Stimulated activated CD8-positive, alpha-beta memory T cell treated with anti-CD3 and anti-CD28 coated beads, Interleukin-12 subunit alpha, Interleukin-12 subunit beta, amount 100 ng/mL, for 24 hours (primary cell): ENCODE results near the gene CTAGE15.
"Not testable (repeated sequence)": the region's sequence is repeated elsewhere in the genome, so short reads cannot be mapped to it uniquely, and the experiment has no call there.

Experiments used
- DNase-seq: peaks from one replicate; pipeline ENCODE4 v3.0.0-alpha.2; 2020; ENCODE audit errors: extremely low read depth

The CTAGE15 gene

DNA sequence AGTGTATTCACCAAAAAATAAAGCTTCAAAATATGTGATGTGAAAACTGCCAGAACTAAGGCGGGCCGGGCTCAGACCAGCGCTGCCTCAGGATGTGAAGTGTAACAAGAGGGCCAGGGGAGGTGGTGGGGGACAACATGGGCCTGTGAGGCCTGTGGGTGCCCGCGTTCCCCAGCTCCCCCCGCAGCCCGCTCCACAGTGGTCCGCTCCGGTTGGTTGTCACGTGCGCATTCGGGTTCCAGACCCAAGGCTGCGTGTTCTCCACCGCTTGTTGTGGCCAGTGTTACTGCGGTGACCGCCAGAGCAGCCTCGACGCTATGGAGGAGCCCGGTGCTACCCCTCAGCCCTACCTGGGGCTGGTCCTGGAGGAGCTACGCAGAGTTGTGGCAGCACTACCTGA, at the start of gene CTAGE15:
Gene CTAGE15 (plus strand): TSS at position 301 of the 400 bp plus-strand sequence. CDS start 17 bp downstream, at position 318.
- not testable (repeated sequence) for DNase-seq

DNA sequence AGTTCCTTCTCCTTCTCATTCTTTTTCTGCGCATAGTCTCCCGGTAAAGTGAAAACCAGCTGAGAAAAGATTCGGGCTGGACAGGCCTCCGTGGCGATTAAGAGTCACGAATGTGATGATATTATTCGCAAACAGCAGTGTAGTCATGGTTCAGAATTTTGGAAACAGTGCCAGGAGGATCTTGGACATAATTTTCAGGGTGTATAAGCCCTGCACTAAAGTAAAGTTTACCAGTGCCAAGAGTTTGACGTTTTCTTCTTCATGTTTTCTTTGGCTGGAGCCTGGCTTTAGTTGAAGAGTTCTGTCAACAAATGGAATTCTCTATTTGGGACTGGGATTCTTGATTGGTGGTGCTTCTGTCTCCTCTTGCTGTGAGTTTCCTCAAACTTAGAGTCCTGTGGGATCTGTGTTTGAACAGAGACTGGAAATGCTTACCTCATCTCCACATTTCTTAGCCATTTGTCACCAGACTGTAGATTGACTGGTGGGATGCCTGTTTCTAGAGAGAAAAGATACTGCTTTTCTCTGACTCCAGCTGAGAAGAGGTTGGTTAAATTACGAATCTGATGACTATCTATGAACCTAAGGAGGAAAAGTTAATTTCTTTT, 49.2 kb upstream of the CTAGE15 start:
- not testable (repeated sequence) for DNase-seq

DNA sequence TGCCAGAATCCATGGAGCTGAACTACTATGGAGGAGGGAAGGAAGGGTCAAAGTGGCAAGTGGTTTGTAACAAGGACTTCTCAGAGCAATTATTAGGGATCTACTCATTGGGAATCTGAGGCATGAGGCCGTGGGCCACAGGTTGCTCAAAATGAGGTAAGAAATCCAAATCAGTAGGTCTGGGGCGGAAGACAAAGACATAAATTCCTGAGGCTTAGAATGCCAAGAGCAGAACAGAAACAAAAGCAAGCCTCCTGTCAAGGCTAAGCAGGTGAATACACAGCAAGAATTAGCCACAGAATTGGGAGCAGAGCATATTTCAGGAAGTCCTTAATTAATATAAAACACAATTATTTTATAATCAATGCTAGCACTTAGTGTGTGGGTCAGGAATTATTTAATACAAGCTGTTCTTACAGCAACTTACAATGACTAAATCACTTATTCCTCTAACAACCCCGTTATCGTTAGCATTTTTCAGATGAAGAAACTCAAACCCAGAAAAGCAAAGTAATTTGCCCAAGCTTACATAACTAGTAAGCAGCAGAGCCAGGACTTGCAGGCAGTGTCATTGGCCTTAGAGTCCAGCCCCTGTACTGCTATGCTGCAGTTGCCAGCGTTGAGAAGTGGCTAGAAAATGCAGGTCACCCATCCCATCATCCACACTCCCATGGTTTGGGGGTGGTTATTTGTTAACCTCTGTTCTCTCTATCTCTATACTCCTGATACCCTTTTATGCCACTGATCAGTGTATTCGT, 40.3 kb upstream of the CTAGE15 start:
- not testable (repeated sequence) for DNase-seq

- not testable (repeated sequence) for DNase-seq
These were observed 39.7 kb upstream of the CTAGE15 start for GRCh38 chr7:143531932-143532331.

GRCh38 chr7:143533213-143533839, 38.3 kb upstream of the CTAGE15 start:
- not testable (repeated sequence) for DNase-seq

GRCh38 chr7:143536443-143536842, 35.2 kb upstream of the CTAGE15 start:
- DNase-seq = not testable (repeated sequence)

DNA sequence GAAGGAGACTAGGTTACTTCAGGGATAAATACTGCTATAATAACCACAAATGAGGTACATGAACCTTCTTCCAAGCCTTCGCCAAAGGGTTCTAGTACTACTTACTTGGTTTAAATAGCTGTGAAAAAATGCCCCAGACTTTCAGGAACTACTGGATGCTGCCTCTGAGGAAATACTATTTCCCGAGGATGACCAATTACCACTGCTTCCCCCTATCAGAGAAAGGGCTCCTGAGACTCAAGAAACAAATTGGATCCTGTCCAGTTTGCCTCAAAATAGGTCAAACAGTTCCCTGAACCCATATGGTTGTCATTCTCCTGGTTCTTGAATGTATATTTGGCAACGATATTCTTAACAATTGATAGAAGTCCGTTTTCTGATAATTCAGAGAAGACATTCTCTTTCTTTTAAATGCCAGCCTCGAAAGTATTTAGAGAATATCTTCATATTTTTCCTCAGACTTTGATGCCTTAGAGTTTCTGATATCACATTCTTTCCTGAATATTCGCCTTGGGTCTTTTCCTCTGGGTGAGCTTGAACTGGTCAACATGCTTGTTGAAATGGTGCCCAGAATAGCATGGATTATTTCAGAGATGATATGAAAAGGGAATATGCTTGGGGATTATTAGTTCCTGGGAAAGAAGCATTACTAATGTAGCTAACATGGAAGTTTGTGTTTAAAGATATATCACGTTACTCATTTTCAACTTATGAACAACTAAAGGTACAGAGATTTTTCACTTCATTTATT, 28.1 kb upstream of the CTAGE15 start:
- DNase-seq = not testable (repeated sequence)

GRCh38 chr7:143555968-143556367, 15.6 kb upstream of the CTAGE15 start:
- not testable (repeated sequence) for DNase-seq

DNA sequence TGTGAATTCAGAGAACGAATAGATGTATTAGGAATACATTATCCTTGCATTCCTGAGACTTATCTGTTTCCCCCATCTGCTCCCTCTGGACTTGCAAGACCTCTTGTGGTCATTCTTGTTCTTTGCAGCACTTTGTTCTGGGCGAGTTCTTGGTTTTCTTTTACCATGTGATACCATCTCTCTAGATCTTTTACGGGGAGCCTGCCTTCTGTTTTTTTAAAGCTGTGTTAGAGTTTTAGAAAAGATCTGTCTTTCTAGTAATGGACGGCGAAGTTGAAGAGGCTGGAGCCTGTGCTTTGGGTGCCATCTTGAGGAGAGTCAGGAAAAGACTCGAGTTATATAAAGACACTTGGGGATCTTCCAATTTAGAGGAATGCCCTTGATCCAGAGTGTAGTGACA, 8.3 kb upstream of the CTAGE15 start:
- not testable (repeated sequence) for DNase-seq

GRCh38 chr7:143566001-143566400, 5.6 kb upstream of the CTAGE15 start:
- not testable (repeated sequence) for DNase-seq

- DNase-seq = not testable (repeated sequence)
These were observed 16.6 kb downstream of the CTAGE15 start for GRCh38 chr7:143588183-143588582.

- not testable (repeated sequence) for DNase-seq
These were observed 18.3 kb downstream of the CTAGE15 start for GRCh38 chr7:143589897-143590296.

GRCh38 chr7:143598086-143598485, 26.5 kb downstream of the CTAGE15 start:
- not testable (repeated sequence) for DNase-seq

DNA sequence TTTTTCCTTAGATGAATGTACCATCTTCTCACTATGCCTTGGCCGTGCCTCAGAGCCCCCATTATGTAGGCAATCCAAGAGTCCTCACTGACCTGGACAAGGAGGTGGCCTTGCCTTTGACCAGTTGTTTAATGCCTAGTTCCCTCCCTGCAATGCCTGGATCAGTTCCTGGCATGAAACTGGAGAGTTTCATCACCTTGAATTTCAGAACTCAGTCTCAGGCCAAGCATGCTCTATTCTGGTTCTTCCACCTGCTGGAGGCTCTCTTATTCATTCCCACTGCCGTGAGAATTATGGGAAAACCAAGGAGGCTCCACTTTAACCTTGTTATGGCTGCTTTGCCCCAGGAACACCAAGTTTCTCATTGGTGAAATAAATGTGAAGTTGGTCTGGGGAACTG, 31.9 kb downstream of the CTAGE15 start:
- DNase-seq = not testable (repeated sequence)

GRCh38 chr7:143606088-143606487, 34.5 kb downstream of the CTAGE15 start:
- DNase-seq = not testable (repeated sequence)

DNA sequence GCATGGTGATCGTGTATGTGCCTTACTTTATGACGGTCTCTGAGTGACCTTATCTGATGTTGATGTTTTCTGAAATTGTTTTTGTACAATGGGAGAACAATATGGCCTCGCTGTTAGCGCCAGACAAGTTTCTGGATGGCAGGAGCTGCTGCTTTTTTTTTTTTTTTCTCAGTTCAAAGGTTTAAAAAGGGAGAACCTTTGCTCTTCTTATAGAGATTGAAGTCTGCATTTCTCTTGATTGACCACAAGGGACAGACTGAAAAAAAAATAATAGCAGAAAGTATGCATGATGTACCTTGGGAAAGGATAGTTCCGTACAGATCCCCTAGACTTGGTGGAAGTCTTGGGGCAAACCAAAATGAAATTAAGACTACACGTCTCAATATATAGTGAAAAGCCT, 43.9 kb downstream of the CTAGE15 start:
- not testable (repeated sequence) for DNase-seq

DNA sequence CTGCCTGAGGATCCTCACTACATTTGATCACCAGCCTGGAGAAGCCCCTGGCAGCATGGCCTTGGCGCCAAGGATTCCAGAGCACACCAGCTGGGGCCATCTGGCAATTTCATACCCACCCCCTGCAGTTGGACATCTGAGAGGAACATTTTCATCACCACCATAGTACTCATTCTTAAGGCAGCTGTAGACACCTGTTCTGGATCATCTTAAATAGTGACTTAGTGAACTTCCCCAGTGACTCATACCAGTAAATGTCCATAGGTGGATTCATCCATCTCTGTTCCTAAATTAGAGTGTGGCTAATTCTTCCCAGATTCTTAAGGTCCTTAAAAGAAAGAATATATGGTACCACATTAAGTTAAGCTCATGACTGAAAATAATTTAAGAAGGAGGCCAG, 45.6 kb downstream of the CTAGE15 start:
- DNase-seq = not testable (repeated sequence)

DNA sequence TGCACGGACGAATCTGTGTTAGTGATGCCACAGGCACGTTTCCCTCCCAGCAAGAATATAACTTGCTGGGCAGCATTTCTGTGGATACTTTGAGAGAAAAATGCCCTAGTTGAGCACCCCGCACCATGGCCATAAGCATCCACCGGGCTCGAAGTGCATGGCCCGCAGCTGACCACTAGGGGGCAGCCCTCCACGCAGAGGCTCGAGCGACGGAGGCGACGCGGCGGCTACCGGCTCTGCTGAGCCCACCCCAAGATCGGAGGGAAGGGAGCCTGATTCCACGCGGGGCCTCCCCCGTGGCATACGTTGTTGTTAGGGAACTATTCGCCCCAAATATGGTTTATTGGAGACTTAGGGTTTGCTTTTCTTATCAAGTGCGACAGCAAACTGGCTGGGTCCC, 48.5 kb downstream of the CTAGE15 start:
- DNase-seq = not testable (repeated sequence)

- DNase-seq = peak; percentile 42
These were observed 49.0 kb downstream of the CTAGE15 start, which contains the start of gene TCAF2 for GRCh38 chr7:143620646-143621045. Gene TCAF2, plus strand, starts transcription at chr7:143620974.

DNA sequence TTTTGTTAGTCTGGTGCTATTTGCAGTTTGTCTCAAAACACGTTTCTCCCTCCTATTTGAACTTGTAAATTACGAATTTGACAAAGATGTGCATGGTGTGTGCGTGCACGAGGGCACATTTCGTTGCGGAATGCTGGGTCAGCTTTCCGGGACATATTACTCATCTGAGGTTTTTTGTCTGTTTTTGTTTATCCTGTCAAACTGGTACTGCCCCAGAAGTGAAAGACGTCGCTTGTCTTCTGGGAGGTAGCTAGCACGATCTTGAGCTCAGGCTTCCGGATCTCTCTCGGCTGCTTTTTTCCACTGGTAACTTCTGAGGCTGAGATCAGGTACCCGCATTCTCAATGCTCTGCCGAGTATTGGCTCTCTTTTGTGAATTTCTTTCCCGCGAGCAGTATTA, 49.6 kb downstream of the CTAGE15 start:
- not testable (repeated sequence) for DNase-seq

DNA sequence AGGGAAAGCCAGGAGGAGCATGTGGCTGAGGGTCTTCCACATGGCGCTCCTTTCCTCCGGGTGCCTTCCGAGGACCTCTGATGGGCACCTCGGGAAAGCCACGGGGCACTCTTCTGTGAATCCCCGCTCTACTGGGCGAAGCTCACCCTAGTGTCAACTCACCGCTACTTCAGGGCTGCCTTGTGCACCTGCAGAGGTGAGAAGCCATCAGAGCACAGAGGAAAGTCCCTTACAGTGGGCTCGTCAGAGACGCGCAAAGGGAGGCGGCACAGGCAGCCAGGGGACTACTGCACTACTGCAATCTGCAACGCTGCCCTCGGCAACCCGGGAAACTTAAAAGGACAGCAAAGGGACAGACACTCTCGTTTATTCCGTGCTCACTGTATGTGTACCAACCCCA, 50.5 kb downstream of the CTAGE15 start:
- DNase-seq = not testable (repeated sequence)
